Measurements from ENCODE around the gene B4GALT2.

Gene B4GALT2

DNA sequence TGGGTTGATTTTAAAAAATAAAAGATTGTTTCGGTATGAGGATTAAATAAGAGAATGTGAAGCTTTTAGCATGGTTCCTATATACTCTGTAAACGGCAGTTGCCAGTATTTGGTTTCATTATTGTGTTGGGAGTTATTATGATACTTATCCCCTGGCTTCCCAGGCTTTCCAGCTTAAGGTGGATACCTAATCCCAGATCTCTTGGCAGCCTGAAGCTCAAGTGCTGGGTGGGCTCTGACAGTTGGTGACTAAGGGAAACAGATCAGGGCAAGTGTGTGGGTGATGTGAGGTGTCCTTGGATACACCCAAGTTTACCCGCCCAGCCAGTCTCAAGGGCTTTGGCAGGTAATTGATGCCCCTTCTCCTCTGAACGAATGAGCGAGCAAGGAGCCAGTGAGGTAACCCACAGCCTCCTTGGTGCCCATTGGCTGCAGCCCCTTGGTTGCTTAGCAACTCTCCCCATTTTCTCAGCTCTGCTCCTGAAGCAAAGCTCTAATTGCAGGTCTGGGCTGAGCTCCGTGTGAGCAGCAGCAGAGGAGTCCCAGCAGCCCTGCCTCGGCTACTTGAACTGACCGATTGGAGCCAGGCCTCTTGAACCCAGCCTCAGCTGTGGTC, 26.2 kb upstream of the B4GALT2 start:
- TF ChIP-seq, protein P1, sequence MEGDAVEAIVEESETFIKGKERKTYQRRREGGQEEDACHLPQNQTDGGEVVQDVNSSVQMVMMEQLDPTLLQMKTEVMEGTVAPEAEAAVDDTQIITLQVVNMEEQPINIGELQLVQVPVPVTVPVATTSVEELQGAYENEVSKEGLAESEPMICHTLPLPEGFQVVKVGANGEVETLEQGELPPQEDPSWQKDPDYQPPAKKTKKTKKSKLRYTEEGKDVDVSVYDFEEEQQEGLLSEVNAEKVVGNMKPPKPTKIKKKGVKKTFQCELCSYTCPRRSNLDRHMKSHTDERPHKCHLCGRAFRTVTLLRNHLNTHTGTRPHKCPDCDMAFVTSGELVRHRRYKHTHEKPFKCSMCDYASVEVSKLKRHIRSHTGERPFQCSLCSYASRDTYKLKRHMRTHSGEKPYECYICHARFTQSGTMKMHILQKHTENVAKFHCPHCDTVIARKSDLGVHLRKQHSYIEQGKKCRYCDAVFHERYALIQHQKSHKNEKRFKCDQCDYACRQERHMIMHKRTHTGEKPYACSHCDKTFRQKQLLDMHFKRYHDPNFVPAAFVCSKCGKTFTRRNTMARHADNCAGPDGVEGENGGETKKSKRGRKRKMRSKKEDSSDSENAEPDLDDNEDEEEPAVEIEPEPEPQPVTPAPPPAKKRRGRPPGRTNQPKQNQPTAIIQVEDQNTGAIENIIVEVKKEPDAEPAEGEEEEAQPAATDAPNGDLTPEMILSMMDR (IDR thresholded peaks at IDR 0.05; ENCODE audit: low read depth, low read length, missing control alignments), result no peak
- in situ Hi-C loops (cut with HindIII; ENCODE audit: low sequenced_read_pairs), result no loop called here
- H3K4me3 ChIP-seq (ENCODE audit: low read depth, low read length), result no peak overlapping the region
- DNase-seq (ENCODE audit: low read depth), result no peak

- H3K4me3 ChIP-seq (ENCODE audit: low read depth, low read length), result no peak overlapping the region
- TF ChIP-seq, protein P1 (IDR thresholded peaks at IDR 0.05; ENCODE audit: low read depth, low read length, missing control alignments), result no peak
- no peak for DNase-seq (ENCODE audit: low read depth)
- in situ Hi-C loops (cut with HindIII; ENCODE audit: low sequenced_read_pairs), result no loop called here
Observed at GRCh38 chr1:43953361-43953760, 25.6 kb upstream of the B4GALT2 start.

DNA sequence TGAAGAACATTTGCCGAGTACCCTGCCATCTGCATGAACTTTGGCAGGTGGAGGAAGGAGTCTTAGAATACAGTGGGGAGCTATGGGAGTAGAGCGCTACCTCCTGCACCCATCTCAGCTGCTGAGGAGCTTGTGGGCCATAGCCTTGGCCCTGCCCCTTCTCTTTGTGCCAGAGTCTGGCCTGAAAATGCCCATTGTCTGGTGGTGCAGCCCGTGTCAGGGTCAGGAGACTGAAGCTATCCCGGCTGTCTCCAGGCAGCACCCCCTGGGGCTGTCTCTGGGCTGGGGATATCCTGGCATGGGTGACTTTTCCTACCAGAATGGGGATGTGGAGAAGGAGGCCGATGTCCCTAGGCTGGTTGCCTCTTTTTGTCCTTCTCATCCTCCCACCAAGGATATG, 25.0 kb upstream of the B4GALT2 start:
- TF ChIP-seq, protein P1 (IDR thresholded peaks at IDR 0.05; ENCODE audit: low read depth, low read length, missing control alignments), result no peak
- in situ Hi-C loops (cut with HindIII; ENCODE audit: low sequenced_read_pairs), result no loop called here
- DNase-seq (ENCODE audit: low read depth), result no peak
- no peak overlapping the region for H3K4me3 ChIP-seq (ENCODE audit: low read depth, low read length)

DNA sequence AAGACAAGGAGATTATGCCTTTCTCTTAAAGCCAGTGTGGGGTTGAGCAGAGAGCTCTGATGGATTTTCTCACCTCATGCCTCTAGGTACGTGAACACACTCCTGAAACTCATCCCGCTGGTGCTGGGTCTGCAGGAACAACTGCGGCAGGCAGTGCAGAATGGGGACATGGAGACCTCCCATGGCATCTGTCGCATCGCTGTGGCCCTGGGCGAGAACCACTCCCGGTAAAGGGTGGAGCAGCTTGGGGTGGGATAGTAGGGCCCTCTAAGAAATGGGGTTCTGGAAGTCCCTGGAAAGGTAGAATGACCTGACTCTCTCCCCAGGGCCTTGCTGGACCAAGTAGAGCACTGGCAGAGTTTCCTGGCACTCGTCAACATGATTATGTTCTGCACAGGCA, 22.8 kb upstream of the B4GALT2 start:
- TF ChIP-seq, protein P1 (IDR thresholded peaks at IDR 0.05; ENCODE audit: low read depth, low read length, missing control alignments), result no peak
- no peak for DNase-seq (ENCODE audit: low read depth)
- H3K4me3 ChIP-seq (ENCODE audit: low read depth, low read length), result no peak overlapping the region
- in situ Hi-C loops (cut with HindIII; ENCODE audit: low sequenced_read_pairs), result no loop called here

- TF ChIP-seq, protein P1 (IDR thresholded peaks at IDR 0.05; ENCODE audit: low read depth, low read length, missing control alignments), result no peak
- no peak overlapping the region for H3K4me3 ChIP-seq (ENCODE audit: low read depth, low read length)
- no peak for DNase-seq (ENCODE audit: low read depth)
- in situ Hi-C loops (cut with HindIII; ENCODE audit: low sequenced_read_pairs), result no loop called here
Observed at GRCh38 chr1:43957407-43958040, 21.5 kb upstream of the B4GALT2 start.

GRCh38 chr1:43958351-43959255, 20.4 kb upstream of the B4GALT2 start:
- in situ Hi-C loops (cut with HindIII; ENCODE audit: low sequenced_read_pairs), result no loop called here
- H3K4me3 ChIP-seq (ENCODE audit: low read depth, low read length), result no peak overlapping the region
- DNase-seq (ENCODE audit: low read depth), result no peak
- TF ChIP-seq, protein P1 (IDR thresholded peaks at IDR 0.05; ENCODE audit: low read depth, low read length, missing control alignments), result no peak
